ENCODE measurements around the gene PIGH. TPM values are rescaled to one million over a fixed set of nuclear protein-coding genes. Genes with fewer than 3 reads are reported as not detected.

The PIGH gene
- total RNA-seq, 1 donor from 2014 or later = 12.0 TPM

Other genes starting within 250 kb of the PIGH start
- gene ATP6V1D, start 240.5 kb downstream of the PIGH start, total RNA-seq = 154 TPM
- gene EIF2S1, start 239.9 kb downstream of the PIGH start, total RNA-seq = 93.1 TPM
- not detected for gene PLEK2, start 188.1 kb downstream of the PIGH start, total RNA-seq
- 2.3 TPM for gene TMEM229B, start 111.5 kb downstream of the PIGH start, total RNA-seq
- 4.4 TPM for gene PLEKHH1, start 67.0 kb downstream of the PIGH start, total RNA-seq
- gene ARG2, start 19.7 kb upstream of the PIGH start, total RNA-seq = 0.75 TPM
- gene VTI1B, start 74.4 kb upstream of the PIGH start, total RNA-seq = 113 TPM
- 13.2 TPM for gene RDH11, start 95.5 kb upstream of the PIGH start, total RNA-seq
- not detected for gene RDH12, start 101.6 kb upstream of the PIGH start, total RNA-seq
- gene ZFYVE26, start 216.3 kb upstream of the PIGH start, total RNA-seq = 13.3 TPM
- 2.5 TPM for gene RAD51B, start 219.5 kb upstream of the PIGH start, total RNA-seq

All from Right ventricle myocardium superior (tissue), 1 donor.